OCI-M2 (cell line): ENCODE measurements around the gene MAPKAPK3.
"Not testable (repeated sequence)": the region's sequence is repeated elsewhere in the genome, so short reads cannot be mapped to it uniquely, and the experiment has no call there.

Experiments
- DNase-seq: peaks from one replicate; lab custom pipeline; 2025; ENCODE audit not compliant: unreplicated experiment; lab: John Stamatoyannopoulos, UW

Gene MAPKAPK3

GRCh38 chr3:50655009-50655830 lies 38.3 kb downstream of the MAPKAPK3 start:
- no peak for DNase-seq

- no peak for DNase-seq
Measured at GRCh38 chr3:50656417-50657195, 39.7 kb downstream of the MAPKAPK3 start.

- DNase-seq, result no peak
Measured at GRCh38 chr3:50657407-50657806, 40.5 kb downstream of the MAPKAPK3 start.

- no peak for DNase-seq
Measured at GRCh38 chr3:50657816-50658215, 40.9 kb downstream of the MAPKAPK3 start.

- no peak for DNase-seq
Measured at GRCh38 chr3:50658416-50658815, 41.5 kb downstream of the MAPKAPK3 start.

- DNase-seq, result no peak
Measured at GRCh38 chr3:50658831-50659230, 41.9 kb downstream of the MAPKAPK3 start.

GRCh38 chr3:50660386-50660785 lies 43.4 kb downstream of the MAPKAPK3 start:
- DNase-seq, result no peak

- DNase-seq, result no peak
Measured at GRCh38 chr3:50661321-50661837, 44.4 kb downstream of the MAPKAPK3 start.

- no peak for DNase-seq
Measured at GRCh38 chr3:50662408-50662807, 45.5 kb downstream of the MAPKAPK3 start.

- DNase-seq, result no peak
Measured at GRCh38 chr3:50665081-50665840, 48.3 kb downstream of the MAPKAPK3 start.

- not testable (repeated sequence) for DNase-seq
Measured at GRCh38 chr3:50665841-50666115, 48.8 kb downstream of the MAPKAPK3 start.

GRCh38 chr3:50666837-50667236 lies 49.9 kb downstream of the MAPKAPK3 start:
- DNase-seq, result no peak

GRCh38 chr3:50671331-50671730 lies 54.4 kb downstream of the MAPKAPK3 start:
- DNase-seq, result no peak

- no peak for DNase-seq
Measured at GRCh38 chr3:50672656-50673055, 55.7 kb downstream of the MAPKAPK3 start.

GRCh38 chr3:50673931-50674330 lies 57.0 kb downstream of the MAPKAPK3 start:
- DNase-seq, result no peak

GRCh38 chr3:50674349-50675178 lies 57.6 kb downstream of the MAPKAPK3 start, which contains the start of gene DOCK3:
DOCK3 (plus strand) TSS chr3:50674927; CDS start chr3:50675264, 337 bp downstream.
- no peak for DNase-seq

- DNase-seq, result no peak
Measured at GRCh38 chr3:50675179-50676030, 58.5 kb downstream of the MAPKAPK3 start.

- DNase-seq, result no peak
Measured at GRCh38 chr3:50676031-50676705, 59.2 kb downstream of the MAPKAPK3 start.

GRCh38 chr3:50687127-50687751 lies 70.3 kb downstream of the MAPKAPK3 start:
- no peak for DNase-seq
